Measurements from ENCODE around the gene LRRC34.

DNA sequence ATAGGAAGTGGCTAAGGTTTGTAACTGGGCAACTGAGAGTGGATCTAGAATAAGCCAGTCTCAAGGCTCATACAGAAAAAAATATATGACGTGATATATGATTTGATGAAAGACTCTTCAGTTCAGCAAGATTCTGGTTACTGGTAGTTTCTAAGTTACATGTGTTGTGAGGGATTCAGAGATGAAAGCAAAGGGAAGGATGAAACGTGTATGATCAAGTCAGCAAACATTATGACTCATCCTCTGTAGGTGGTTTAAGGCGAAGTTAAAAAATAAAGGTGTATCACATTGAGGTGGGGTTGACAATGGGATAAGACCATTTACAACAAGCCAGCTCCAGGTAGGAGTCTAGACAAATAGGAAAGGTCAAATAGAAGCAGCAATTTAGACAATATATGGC lies 64.0 kb downstream of the LRRC34 start:
- TF ChIP-seq, protein P1, sequence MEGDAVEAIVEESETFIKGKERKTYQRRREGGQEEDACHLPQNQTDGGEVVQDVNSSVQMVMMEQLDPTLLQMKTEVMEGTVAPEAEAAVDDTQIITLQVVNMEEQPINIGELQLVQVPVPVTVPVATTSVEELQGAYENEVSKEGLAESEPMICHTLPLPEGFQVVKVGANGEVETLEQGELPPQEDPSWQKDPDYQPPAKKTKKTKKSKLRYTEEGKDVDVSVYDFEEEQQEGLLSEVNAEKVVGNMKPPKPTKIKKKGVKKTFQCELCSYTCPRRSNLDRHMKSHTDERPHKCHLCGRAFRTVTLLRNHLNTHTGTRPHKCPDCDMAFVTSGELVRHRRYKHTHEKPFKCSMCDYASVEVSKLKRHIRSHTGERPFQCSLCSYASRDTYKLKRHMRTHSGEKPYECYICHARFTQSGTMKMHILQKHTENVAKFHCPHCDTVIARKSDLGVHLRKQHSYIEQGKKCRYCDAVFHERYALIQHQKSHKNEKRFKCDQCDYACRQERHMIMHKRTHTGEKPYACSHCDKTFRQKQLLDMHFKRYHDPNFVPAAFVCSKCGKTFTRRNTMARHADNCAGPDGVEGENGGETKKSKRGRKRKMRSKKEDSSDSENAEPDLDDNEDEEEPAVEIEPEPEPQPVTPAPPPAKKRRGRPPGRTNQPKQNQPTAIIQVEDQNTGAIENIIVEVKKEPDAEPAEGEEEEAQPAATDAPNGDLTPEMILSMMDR (optimal IDR thresholded peaks at IDR 0.05 in 1 of 3, IDR thresholded peaks at IDR 0.05 in 1 of 3, conservative IDR thresholded peaks at IDR 0.05 in 1 of 3; ENCODE audit: extremely low read depth in 1 of 3, insufficient read depth in 2 of 3, low read length in 3 of 3), result no peak
- TF ChIP-seq EZH2 (IDR thresholded peaks at IDR 0.05; ENCODE audit: low read length), result no peak
